Measurements from ENCODE around the gene KRTAP20-1.

The KRTAP20-1 gene

DNA sequence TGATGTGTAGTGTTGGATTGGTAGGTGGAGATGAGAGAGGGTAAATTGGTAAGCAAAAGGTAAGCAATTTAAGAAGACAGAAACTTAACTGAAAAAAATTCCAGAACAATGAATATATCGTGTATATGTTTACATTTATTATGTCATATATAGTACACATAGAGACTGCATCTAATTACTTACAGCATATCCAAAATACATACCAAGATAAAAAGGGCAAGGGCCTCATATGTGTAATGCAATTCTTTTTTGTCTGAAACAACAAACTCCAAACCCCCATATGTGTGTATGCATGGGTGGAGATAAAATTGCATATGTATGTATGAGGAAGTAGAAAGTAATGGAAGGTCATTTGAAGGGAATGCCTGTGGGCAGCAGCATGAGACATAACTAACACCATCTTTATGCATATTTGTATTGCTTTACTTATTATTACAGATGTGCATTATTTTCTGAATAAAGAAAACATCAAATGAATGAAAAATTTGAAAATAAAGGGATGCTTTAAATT lies 30.7 kb downstream of the KRTAP20-1 start:
- DNase-seq (ENCODE audit: low read depth), result no peak

DNA sequence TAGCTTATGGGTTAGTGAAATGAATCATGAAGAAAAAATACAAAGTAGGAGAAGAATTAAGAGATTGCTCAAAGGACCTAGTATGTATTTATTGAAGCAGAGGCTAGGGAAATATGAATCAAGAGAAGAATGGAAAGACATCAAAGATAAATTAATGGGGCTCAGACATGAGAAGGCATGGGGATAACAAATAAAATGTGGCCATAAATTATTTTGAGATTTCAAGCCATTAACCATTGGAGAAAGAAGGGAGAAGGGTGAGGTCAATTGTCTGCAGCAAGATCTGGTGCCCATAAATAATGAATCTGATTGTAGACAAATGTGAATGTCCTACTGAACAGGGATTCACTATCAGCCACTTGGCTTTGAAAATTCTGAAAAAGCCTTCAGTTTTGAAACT lies 36.7 kb downstream of the KRTAP20-1 start:
- DNase-seq (ENCODE audit: low read depth), result no peak

Measured in ELR (cell line).